SIG-M5 (cell line): ENCODE results near the gene APEX1.
A peak's percentile ranks its signal among the peaks of the same experiment; 100 is the strongest.
"Not testable (repeated sequence)": the region's sequence is repeated elsewhere in the genome, so short reads cannot be mapped to it uniquely, and the experiment has no call there.

Experiments
- DNase-seq: peaks from one replicate; lab custom pipeline; 2025; lab: John Stamatoyannopoulos, UW

Gene APEX1

DNA sequence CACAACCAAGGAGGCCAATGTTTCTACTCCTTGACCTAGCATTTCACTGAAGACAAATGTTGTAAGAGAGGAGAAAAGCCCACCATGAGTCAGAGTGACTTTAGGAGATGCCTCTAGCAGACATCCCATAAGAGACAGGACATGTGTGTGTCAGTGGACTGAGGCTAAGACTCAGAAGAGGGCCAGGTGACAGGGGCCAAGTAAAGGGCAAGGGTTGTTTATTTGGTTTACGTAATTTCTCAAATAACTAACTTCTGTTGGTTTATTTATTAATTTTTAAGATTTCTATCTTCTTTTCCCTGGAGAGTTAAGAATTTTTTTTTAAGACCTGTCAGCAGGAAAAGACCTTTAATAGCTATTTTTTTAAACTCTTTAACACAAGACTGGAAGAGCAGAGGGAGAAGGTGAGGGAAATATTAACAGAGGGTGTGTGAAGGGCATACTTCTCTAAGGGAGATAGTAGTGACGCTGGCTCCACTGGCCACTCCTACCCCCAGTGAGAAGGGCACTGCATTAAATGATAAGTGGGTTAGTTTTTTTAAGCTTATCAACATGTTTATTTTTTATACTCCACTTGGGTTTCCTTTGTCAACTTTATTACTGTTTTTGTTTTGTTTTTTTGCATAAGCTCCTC, 17.6 kb downstream of the APEX1 start:
- DNase-seq: no peak

- DNase-seq: no peak
Observed at GRCh38 chr14:20476776-20477175, 21.8 kb downstream of the APEX1 start.

DNA sequence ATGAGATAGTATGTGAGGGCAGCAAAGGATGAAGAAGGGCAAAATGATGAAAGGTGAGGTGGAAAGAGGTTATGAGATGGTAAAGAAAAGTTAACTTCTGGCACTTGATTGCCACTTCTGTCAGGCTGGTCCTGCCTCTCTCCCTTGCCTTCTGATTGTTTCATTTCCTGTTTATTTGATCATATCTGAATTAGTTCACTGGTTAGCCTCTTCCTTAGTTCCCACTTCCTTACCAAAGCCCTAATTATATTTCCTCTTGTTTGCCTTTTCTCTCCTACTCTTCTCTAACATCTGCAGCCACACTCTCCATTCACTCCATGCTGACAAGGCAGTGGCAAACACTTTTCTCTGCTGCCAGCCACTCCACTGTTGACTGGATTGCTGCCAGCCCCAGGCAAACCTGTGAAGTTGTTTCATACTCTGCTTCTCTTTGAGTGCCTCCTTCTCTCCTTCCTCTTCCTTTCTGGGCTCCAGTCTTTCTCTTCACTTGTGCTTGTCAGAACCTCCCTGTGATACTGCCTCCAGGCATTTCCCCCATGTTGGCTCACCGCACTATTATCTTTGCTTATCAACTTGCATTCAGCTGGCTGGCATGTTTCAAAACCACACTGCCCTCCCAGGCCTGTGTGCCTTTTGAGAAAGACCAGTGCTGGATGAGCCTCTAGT, 22.3 kb downstream of the APEX1 start:
- no peak for DNase-seq

- DNase-seq: no peak
Observed at GRCh38 chr14:20478894-20479293, 23.9 kb downstream of the APEX1 start.

- no peak for DNase-seq
Observed at GRCh38 chr14:20482382-20482781, 27.4 kb downstream of the APEX1 start.

- no peak for DNase-seq
Observed at GRCh38 chr14:20485900-20486299, 30.9 kb downstream of the APEX1 start.

DNA sequence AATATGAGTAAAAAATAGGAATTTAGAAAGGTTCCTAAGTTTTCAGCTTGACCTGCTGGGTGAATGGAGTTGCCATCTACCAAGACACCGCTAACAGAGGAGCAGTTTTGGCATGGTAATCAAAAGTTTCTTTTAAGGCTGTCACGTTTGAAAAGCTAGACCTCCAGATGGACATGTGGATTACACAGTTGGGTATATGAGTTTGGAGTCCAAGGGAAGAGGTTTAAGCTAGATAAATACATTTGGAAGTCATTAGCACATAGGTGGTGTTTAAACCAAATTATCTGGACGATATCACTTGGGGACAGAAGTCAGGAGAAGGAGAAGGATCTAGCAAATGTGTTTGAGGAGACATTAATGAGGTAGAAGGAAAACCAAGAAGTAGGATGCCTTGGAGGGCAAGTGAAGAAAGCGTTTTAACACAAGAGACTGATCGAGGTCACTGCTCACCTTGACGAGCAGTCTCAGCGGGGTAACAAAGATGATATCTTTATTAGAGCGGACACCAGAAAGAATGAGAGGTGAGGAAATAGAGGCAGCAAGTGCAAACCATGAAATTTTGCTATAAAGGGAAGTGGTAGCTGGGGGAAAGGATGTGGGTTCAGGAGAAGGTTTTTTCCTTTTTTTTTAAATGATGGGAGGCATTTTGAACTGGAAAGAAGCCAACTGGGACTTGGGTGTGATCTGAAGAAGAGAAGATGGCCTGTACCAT, 31.8 kb downstream of the APEX1 start:
- DNase-seq: no peak

DNA sequence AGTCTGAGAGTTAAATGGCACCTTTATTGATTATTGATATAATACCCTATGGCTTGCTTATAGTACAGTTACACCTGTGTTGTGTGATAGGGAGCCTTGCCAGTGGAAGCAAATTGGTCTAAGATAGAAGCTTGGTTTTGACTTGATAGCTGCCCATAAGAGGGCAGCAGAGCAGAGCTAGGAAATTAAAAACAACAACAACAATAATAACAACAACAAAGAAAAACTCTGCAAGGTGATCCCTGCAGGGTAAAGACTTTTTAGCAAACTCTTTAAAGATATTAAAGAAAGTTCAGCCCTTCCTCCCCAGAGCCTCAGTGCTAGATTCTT, 32.3 kb downstream of the APEX1 start:
- DNase-seq: no peak

- DNase-seq: peak; percentile 86
Observed at GRCh38 chr14:20489093-20489994, 34.3 kb downstream of the APEX1 start.

DNA sequence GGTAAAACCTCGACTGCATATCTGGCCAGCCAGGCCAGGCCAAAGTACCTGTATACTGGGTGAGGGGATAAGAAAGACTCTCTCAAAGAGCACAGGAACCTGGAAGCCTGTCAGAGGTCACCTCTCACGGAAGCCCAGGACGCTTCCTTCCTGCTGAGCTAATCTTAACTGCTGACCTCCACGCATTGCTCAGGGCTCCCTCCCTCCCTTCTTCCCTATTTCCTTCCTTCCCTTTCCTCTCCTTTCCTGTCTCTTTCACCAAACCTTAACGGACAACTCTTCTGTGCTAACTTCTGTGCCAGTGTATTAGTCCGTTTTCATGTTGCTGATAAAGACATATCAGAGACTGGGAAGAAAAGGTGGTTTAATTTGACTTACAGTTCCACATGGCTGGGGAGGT, 35.5 kb downstream of the APEX1 start:
- no peak for DNase-seq

DNA sequence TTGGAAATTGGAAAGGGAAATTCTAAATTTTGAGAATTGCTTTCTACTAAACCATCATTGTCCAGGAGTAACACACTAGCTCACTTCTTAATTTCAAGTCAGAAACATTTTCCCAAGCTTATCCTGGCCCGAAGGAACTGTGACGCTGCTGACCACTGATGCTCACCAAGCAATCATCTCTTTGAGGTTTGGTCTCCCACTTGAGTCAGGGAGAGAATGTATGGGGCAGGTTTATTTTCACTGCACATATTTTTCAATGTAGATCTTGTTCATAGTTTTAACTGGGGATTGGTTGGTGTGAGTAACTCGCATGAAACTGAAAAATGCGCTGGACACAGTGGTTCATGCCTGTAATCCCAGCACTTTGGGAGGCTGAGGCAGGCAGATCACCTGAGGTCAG, 37.5 kb downstream of the APEX1 start:
- no peak for DNase-seq

GRCh38 chr14:20493634-20494033, 38.6 kb downstream of the APEX1 start:
- peak; percentile 56 for DNase-seq

- DNase-seq: no peak
Observed at GRCh38 chr14:20494935-20495766, 40.1 kb downstream of the APEX1 start.

DNA sequence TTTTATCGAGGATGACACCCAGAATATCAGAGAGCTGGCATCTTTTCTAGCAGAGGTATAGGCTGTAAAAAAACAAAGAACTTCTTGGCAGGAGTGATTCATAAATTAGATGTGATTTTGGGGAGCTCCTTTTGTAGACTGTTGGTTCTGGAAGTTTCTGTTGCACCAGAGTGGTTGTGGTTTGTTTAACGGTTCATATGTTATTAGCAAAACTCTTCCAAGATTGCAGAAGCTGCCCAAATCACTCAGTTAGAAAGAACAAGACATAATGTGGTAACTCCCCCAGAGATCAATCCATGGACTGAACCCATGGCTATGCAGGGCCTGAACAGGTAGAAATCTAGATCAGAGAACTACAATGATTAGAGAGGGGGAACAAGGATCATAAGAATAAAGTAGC, 43.6 kb downstream of the APEX1 start:
- DNase-seq: no peak

DNA sequence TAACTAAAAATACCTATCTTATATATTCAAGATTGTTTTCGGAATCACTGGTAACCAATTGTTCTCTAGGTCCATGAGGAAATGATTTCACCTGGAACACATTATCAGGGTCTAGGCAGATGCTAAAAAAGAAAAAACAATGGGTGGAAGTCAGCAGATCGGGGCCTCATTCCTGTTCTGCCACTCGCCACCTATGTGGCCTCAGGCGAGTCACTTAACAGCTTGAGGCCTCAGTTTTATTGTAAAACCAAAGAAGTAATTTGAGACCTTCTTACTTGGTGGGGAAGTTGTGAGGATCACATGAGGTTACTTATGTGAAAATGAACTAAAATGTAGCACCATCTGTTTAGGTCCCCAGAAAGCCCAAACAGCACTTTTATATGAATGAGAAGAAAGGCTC, 44.1 kb downstream of the APEX1 start:
- no peak for DNase-seq

- no peak for DNase-seq
Observed at GRCh38 chr14:20499881-20500280, 44.9 kb downstream of the APEX1 start.

DNA sequence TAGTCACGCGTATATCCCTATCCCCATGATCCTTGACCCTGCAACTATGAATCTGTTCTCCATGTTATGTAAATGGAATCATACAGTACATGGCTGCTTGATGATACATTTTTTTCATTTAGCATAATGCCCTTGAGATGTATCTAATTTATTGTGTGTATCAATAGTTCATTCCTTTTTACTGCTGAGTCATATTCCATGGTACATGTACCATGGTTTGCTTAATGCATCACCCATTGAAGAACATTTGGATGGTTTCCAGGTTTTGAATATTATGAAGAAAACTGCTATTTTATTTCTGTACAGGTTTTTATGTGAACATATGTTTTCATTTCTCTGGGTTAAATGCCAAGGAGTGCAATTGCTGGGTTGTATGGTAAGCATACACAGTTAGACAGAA, 46.3 kb downstream of the APEX1 start:
- no peak for DNase-seq

GRCh38 chr14:20503898-20504297, 48.9 kb downstream of the APEX1 start:
- DNase-seq: peak; percentile 11

- DNase-seq: not testable (repeated sequence)
Observed at GRCh38 chr14:20506276-20506675, 51.2 kb downstream of the APEX1 start.

- not testable (repeated sequence) for DNase-seq
Observed at GRCh38 chr14:20506752-20507151, 51.7 kb downstream of the APEX1 start.
